ENCODE results near the gene FAM120A. TPM values are rescaled to one million over a fixed set of nuclear protein-coding genes. Genes with fewer than 3 reads are reported as not detected.

FAM120A gene
- total RNA-seq, 1 experiment from 2014 or later, result 79.3 TPM

- Histone ChIP-seq H3K4me3 (ENCODE audit: low read length) (no peak overlapping the region), H3K4me2 (ENCODE audit: low read depth, low read length, poor library complexity, severe bottlenecking) (no peak overlapping the region), H3K36me3 (ENCODE audit: insufficient read depth, low read length) (no peaks in the 10 kb centered on the region), H3K4me1 (ENCODE audit: low read length) (peaks cover 27% of the 10 kb centered on the region), H3K9ac (ENCODE audit: low read length) (no peak overlapping the region), H4K20me1 (ENCODE audit: insufficient read depth, low read depth, low read length) (peaks cover 4% of the 10 kb centered on the region; the same call in 1 of the 2 replicates), H3K27me3 (ENCODE audit: low read length) (no peaks in the 10 kb centered on the region), H3K27ac (ENCODE audit: low read length) (0 out of 2 replicates have a peak overlapping the region, but pooled peaks have one; percentile 12), H3K9me3 (ENCODE audit: low read length) (no peaks in the 10 kb centered on the region), H3K79me2 (ENCODE audit: low read length) (peaks cover 98% of the 10 kb centered on the region), H2AFZ (ENCODE audit: low read length) (no peak overlapping the region), H3K9me2 (replicated peaks; ENCODE audit: insufficient read depth, low read length) (no peaks in the 10 kb centered on the region)
- DNase-seq, result no peak
These were observed 139.2 kb downstream of the FAM120A start for GRCh38 chr9:93590609-93591234.

- H3K27me3 ChIP-seq (ENCODE audit: low read length), result no peaks in the 10 kb centered on the region
- no peak overlapping the region for H3K4me3 ChIP-seq (ENCODE audit: low read length)
- DNase-seq, result no peak
- no peaks in the 10 kb centered on the region for H3K9me2 ChIP-seq (replicated peaks; ENCODE audit: insufficient read depth, low read length)
- H3K4me2 ChIP-seq (ENCODE audit: low read depth, low read length, poor library complexity, severe bottlenecking), result no peak overlapping the region
- H3K36me3 ChIP-seq (ENCODE audit: insufficient read depth, low read length), result no peaks in the 10 kb centered on the region
- no peaks in the 10 kb centered on the region for H3K9me3 ChIP-seq (ENCODE audit: low read length)
- peak overlapping the region; percentile 12; the same call in 1 of the 2 replicates for H3K27ac ChIP-seq (ENCODE audit: low read length)
- H3K4me1 ChIP-seq (ENCODE audit: low read length), result peaks cover 27% of the 10 kb centered on the region
- peaks cover 98% of the 10 kb centered on the region for H3K79me2 ChIP-seq (ENCODE audit: low read length)
- peaks cover 4% of the 10 kb centered on the region; the same call in 1 of the 2 replicates for H4K20me1 ChIP-seq (ENCODE audit: insufficient read depth, low read depth, low read length)
- H2AFZ ChIP-seq (ENCODE audit: low read length), result no peak overlapping the region
- H3K9ac ChIP-seq (ENCODE audit: low read length), result peak overlapping the region; percentile 32; the same call in 1 of the 2 replicates
These were observed 140.0 kb downstream of the FAM120A start for GRCh38 chr9:93591301-93592007.

DNA sequence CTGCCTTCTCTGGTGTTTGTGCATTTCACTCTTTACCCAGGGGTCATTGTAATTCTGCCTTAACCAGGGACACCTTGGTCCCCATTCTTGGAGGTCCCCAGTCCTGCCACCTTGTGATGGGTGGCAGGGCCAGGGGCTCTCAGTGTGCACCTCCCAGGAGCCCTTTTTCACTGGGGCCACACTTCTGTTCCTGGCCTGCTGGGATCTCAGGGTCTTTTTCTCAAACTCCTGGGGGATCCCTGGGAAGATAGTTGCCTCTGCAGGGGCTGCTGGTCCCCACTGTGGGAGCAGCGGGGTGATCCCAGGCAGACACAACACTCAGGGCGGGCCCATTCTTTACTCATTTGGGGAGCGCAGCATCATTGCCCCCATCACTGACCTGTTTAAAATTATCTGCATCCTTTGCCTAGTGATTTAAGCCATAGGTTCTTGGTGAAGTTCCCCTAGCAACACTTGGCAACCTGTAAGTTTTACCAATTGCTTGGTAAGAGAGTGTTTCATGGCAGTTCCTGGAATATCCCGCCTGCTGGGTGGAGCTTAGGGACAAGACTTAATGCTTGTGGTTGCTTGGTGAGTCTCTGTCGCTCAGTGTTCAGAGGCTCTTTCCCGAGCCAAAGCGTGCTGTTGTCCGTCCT, 140.6 kb downstream of the FAM120A start:
- DNase-seq, result no peak
- H3K4me1 ChIP-seq (ENCODE audit: low read length), result peaks cover 27% of the 10 kb centered on the region
- H3K4me3 ChIP-seq (ENCODE audit: low read length), result no peak overlapping the region
- no peaks in the 10 kb centered on the region for H3K36me3 ChIP-seq (ENCODE audit: insufficient read depth, low read length)
- peak overlapping the region; percentile 32; the same call in 1 of the 2 replicates for H3K9ac ChIP-seq (ENCODE audit: low read length)
- no peaks in the 10 kb centered on the region for H3K27me3 ChIP-seq (ENCODE audit: low read length)
- H3K9me2 ChIP-seq (replicated peaks; ENCODE audit: insufficient read depth, low read length), result no peaks in the 10 kb centered on the region
- H3K79me2 ChIP-seq (ENCODE audit: low read length), result peaks cover 94% of the 10 kb centered on the region
- H3K9me3 ChIP-seq (ENCODE audit: low read length), result no peaks in the 10 kb centered on the region
- H3K4me2 ChIP-seq (ENCODE audit: low read depth, low read length, poor library complexity, severe bottlenecking), result no peak overlapping the region
- no peak overlapping the region for H3K27ac ChIP-seq (ENCODE audit: low read length)
- H4K20me1 ChIP-seq (ENCODE audit: insufficient read depth, low read depth, low read length), result peaks cover 4% of the 10 kb centered on the region; the same call in 1 of the 2 replicates
- H2AFZ ChIP-seq (ENCODE audit: low read length), result no peak overlapping the region

- Histone ChIP-seq H3K9me3 (ENCODE audit: low read length) (no peaks in the 10 kb centered on the region), H3K4me2 (ENCODE audit: low read depth, low read length, poor library complexity, severe bottlenecking) (no peak overlapping the region), H3K36me3 (ENCODE audit: insufficient read depth, low read length) (no peaks in the 10 kb centered on the region), H3K27me3 (ENCODE audit: low read length) (no peaks in the 10 kb centered on the region), H3K27ac (ENCODE audit: low read length) (no peak overlapping the region), H3K4me1 (ENCODE audit: low read length) (peaks cover 27% of the 10 kb centered on the region), H3K9me2 (replicated peaks; ENCODE audit: insufficient read depth, low read length) (no peaks in the 10 kb centered on the region), H3K4me3 (ENCODE audit: low read length) (no peak overlapping the region), H4K20me1 (ENCODE audit: insufficient read depth, low read depth, low read length) (peaks cover 4% of the 10 kb centered on the region; the same call in 1 of the 2 replicates), H3K9ac (ENCODE audit: low read length) (no peak overlapping the region), H3K79me2 (ENCODE audit: low read length) (peaks cover 94% of the 10 kb centered on the region), H2AFZ (ENCODE audit: low read length) (no peak overlapping the region)
- DNase-seq, result peak; percentile 55
These were observed 141.1 kb downstream of the FAM120A start for GRCh38 chr9:93592643-93593021.

GRCh38 chr9:93593144-93593658, 141.7 kb downstream of the FAM120A start:
- Histone ChIP-seq H3K79me2 (ENCODE audit: low read length) (peaks cover 94% of the 10 kb centered on the region), H3K27me3 (ENCODE audit: low read length) (no peaks in the 10 kb centered on the region), H3K4me2 (ENCODE audit: low read depth, low read length, poor library complexity, severe bottlenecking) (no peak overlapping the region), H3K27ac (ENCODE audit: low read length) (no peak overlapping the region), H4K20me1 (ENCODE audit: insufficient read depth, low read depth, low read length) (0 out of 2 replicates have a peak, but pooled peaks cover under 1% of the 10 kb centered on the region), H3K9me3 (ENCODE audit: low read length) (no peaks in the 10 kb centered on the region), H3K4me1 (ENCODE audit: low read length) (peaks cover 27% of the 10 kb centered on the region), H2AFZ (ENCODE audit: low read length) (no peak overlapping the region), H3K36me3 (ENCODE audit: insufficient read depth, low read length) (no peaks in the 10 kb centered on the region), H3K9ac (ENCODE audit: low read length) (no peak overlapping the region), H3K9me2 (replicated peaks; ENCODE audit: insufficient read depth, low read length) (no peaks in the 10 kb centered on the region), H3K4me3 (ENCODE audit: low read length) (no peak overlapping the region)
- no peak for DNase-seq

DNA sequence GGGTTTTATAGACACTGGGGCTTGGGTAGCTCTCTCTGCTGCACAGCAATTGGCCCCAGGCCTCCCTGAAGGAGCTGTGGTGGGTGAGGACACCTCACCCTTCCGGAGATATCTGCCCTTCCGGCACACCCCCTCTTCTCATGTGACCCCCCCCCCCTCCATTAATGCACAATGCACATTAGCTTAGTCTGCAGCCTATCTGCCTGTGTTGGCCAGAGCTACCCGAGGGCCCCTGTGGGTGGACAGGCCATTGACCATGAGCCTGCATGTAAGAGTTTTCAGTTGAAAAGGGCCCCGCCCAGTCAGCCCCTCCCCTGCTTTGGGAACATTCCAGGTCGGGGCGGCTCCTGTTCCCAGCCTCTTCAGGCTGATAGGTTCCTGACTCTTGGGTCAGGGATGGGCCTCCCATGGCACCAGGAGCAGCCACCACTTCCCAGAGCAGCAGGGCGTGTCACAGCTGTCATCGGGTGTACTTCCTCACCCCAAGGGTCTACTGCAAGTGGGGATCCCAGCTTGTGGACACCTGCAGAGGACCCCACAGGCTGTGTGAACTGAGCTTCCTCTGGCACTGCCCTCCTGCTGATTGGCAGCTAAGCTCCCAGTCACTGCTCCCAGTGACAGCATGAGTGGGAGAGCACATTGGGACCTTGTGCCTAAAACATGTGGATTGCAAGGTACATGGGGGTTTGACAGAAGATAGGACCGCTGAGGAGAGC, 142.7 kb downstream of the FAM120A start:
- Histone ChIP-seq H3K79me2 (ENCODE audit: low read length) (peaks cover 95% of the 10 kb centered on the region), H3K36me3 (ENCODE audit: insufficient read depth, low read length) (no peaks in the 10 kb centered on the region), H3K9ac (ENCODE audit: low read length) (no peak overlapping the region), H3K4me1 (ENCODE audit: low read length) (peaks cover 27% of the 10 kb centered on the region), H3K4me2 (ENCODE audit: low read depth, low read length, poor library complexity, severe bottlenecking) (no peak overlapping the region), H2AFZ (ENCODE audit: low read length) (no peak overlapping the region), H3K9me3 (ENCODE audit: low read length) (no peaks in the 10 kb centered on the region), H4K20me1 (ENCODE audit: insufficient read depth, low read depth, low read length) (no peaks in the 10 kb centered on the region), H3K9me2 (replicated peaks; ENCODE audit: insufficient read depth, low read length) (no peaks in the 10 kb centered on the region), H3K4me3 (ENCODE audit: low read length) (no peak overlapping the region), H3K27ac (ENCODE audit: low read length) (no peak overlapping the region), H3K27me3 (ENCODE audit: low read length) (no peaks in the 10 kb centered on the region)
- no peak for DNase-seq

DNA sequence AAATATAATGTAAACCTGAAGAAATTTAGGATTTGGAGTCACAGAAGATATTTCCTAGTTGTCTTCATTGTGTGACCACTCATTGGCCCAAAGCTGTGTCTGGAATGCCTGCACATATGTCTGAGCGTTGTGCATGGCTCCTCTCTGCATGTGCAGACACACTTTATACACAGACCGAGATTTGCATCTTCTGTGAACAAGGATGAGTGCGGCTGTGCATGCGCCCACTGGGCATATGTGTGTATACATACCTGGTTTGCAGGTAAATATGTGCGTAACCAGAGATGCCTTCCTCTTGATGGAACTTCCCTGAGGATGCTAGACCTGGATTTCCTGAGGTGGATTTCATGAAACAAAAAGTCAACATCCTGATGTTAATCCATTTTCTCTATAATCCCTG, 144.0 kb downstream of the FAM120A start:
- no peak overlapping the region for H3K4me2 ChIP-seq (ENCODE audit: low read depth, low read length, poor library complexity, severe bottlenecking)
- H3K79me2 ChIP-seq (ENCODE audit: low read length), result peaks cover 95% of the 10 kb centered on the region
- no peaks in the 10 kb centered on the region for H3K27me3 ChIP-seq (ENCODE audit: low read length)
- H3K9ac ChIP-seq (ENCODE audit: low read length), result no peak overlapping the region
- no peaks in the 10 kb centered on the region for H3K36me3 ChIP-seq (ENCODE audit: insufficient read depth, low read length)
- no peak for DNase-seq
- no peak overlapping the region for H3K4me3 ChIP-seq (ENCODE audit: low read length)
- H4K20me1 ChIP-seq (ENCODE audit: insufficient read depth, low read depth, low read length), result no peaks in the 10 kb centered on the region
- peaks cover 18% of the 10 kb centered on the region for H3K4me1 ChIP-seq (ENCODE audit: low read length)
- no peak overlapping the region for H2AFZ ChIP-seq (ENCODE audit: low read length)
- H3K27ac ChIP-seq (ENCODE audit: low read length), result no peak overlapping the region
- H3K9me2 ChIP-seq (replicated peaks; ENCODE audit: insufficient read depth, low read length), result no peaks in the 10 kb centered on the region
- H3K9me3 ChIP-seq (ENCODE audit: low read length), result no peaks in the 10 kb centered on the region

Measured in Karpas-422 (cell line).